Endodermal cell (in vitro differentiated cells): ENCODE data around the gene PIK3CA. TPM values are rescaled to one million over a fixed set of nuclear protein-coding genes. Genes with fewer than 3 reads are reported as not detected.

Source experiments
- DNase-seq: peaks from one replicate; pipeline ENCODE4 v3.0.0-alpha.2; 2017
- H3K27ac ChIP-seq: 2 replicates; pipeline ENCODE4 v1.5.1; 2013; ENCODE audit warnings: mild to moderate bottlenecking, low read depth, low read length, moderate library complexity
- H3K27me3 ChIP-seq: 2 replicates; pipeline ENCODE4 v1.6.1; 2013; ENCODE audit warnings: mild to moderate bottlenecking, low read length, moderate library complexity; ENCODE audit not compliant: insufficient read depth, control insufficient read depth, poor library complexity, severe bottlenecking
- H3K36me3 ChIP-seq: 2 replicates; pipeline ENCODE4 v1.7.0; 2013; ENCODE audit warnings: mild to moderate bottlenecking, low read length, moderate library complexity; ENCODE audit not compliant: control insufficient read depth, insufficient read depth
- H3K4me1 ChIP-seq: one replicate; pipeline ENCODE4 v1.7.0; 2013; ENCODE audit warnings: low read length; ENCODE audit not compliant: control insufficient read depth, insufficient read depth
- H3K4me3 ChIP-seq: 2 replicates; pipeline ENCODE4 v1.5.1; 2013; ENCODE audit warnings: mild to moderate bottlenecking, low read length, moderate library complexity
- H3K9ac ChIP-seq: 2 replicates; pipeline ENCODE4 v1.6.1; 2013; ENCODE audit warnings: mild to moderate bottlenecking, low read length, moderate library complexity; ENCODE audit not compliant: poor library complexity, severe bottlenecking; ENCODE audit errors: extremely low read depth
- H3K9me3 ChIP-seq: 2 replicates; pipeline ENCODE4 v1.6.1; 2013; ENCODE audit warnings: mild to moderate bottlenecking, low read length, moderate library complexity; ENCODE audit not compliant: control insufficient read depth
- H3K27ac Mint-ChIP-seq: 2 replicates; pipeline ENCODE4 v1.8.0; 2020; ENCODE audit warnings: mixed read lengths
- H3K27me3 Mint-ChIP-seq: 2 replicates; pipeline ENCODE4 v1.8.0; 2021; ENCODE audit warnings: mild to moderate bottlenecking, mixed read lengths; ENCODE audit not compliant: insufficient read depth
- H3K36me3 Mint-ChIP-seq: 2 replicates; pipeline ENCODE4 v1.8.0; 2020; ENCODE audit warnings: low read depth, mixed read lengths
- H3K4me1 Mint-ChIP-seq: 2 replicates; pipeline ENCODE4 v1.8.0; 2020; ENCODE audit warnings: mixed read lengths
- H3K4me3 Mint-ChIP-seq: 2 replicates; pipeline ENCODE4 v1.8.0; 2020; ENCODE audit warnings: mild to moderate bottlenecking, moderate library complexity, mixed read lengths
- H3K9me3 Mint-ChIP-seq: 2 replicates; pipeline ENCODE4 v1.8.0; 2020; ENCODE audit warnings: mild to moderate bottlenecking, mixed read lengths
- WGBS, 2 experiments: methylation state at CpG; one replicate each; pipeline versions ENCODE4 v1.1.5 to v1.1.7; 2013; ENCODE audit warnings: missing lambda C conversion rate in 2 of 2, mixed read lengths in 1 of 2; ENCODE audit not compliant: insufficient coverage in 1 of 2, insufficient read length in 1 of 2; 5-methylcytosine and 5-hydroxymethylcytosine counted together
- total RNA-seq, 2 donors: library from RNA; stranded (reverse); fragmentation: NEBNext Ultra II Directional in 1 of 2; extraction: Animal tissue kit (Norgen Biotek cat#: 25700) in 1 of 2; gene quantifications; 2 replicates in 1 of 2; 3 replicates in 1 of 2; pipeline ENCODE4 v1.2.1, GENCODE V29; 2021
- TF ChIP-seq, protein P1 (sequence below): fragments of 200-600 bp; sonication (generic); conservative IDR thresholded peaks from 2 replicates; pipeline ENCODE4 v1.5.0; 2021; ENCODE audit warnings: antibody characterized with exemption, mild to moderate bottlenecking

PIK3CA gene
- total RNA-seq, 2 donors from 2014 or later: 21.1 to 22.2 TPM

DNA sequence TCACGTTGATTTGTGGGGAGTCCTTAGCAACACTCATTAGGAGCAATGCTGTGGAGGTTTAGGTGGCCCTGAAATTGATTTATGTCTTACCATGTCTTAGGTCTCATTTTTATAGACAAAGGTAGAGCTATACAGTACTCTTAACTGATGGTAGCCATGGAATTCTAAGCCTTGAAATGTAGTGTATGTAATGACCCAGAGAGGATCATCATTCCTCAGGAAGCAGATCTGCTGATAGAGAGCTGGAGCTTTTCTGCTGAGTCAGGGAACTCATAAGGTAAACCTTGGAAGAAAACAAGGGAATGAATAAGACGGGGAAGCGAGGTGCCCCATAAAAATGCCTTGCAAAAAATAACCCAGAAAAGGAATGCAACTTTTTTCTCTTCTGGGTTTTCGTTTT, 140.7 kb downstream of the PIK3CA start:
- Histone ChIP-seq H3K9me3 (no peaks in the 10 kb centered on the region), H3K9ac (no peak overlapping the region), H3K4me3 (no peak overlapping the region), H3K36me3 (no peaks in the 10 kb centered on the region), H3K27ac (no peak overlapping the region), H3K4me1 (no peaks in the 10 kb centered on the region), H3K27me3 (no peaks in the 10 kb centered on the region)
- Mint-ChIP-seq H3K4me3 (no peak overlapping the region), H3K27ac (no peak overlapping the region), H3K27me3 (no peaks in the 10 kb centered on the region), H3K9me3 (peaks cover 13% of the 10 kb centered on the region), H3K4me1 (peaks cover 9% of the 10 kb centered on the region), H3K36me3 (peaks cover 4% of the 10 kb centered on the region)
- TF ChIP-seq, protein P1, sequence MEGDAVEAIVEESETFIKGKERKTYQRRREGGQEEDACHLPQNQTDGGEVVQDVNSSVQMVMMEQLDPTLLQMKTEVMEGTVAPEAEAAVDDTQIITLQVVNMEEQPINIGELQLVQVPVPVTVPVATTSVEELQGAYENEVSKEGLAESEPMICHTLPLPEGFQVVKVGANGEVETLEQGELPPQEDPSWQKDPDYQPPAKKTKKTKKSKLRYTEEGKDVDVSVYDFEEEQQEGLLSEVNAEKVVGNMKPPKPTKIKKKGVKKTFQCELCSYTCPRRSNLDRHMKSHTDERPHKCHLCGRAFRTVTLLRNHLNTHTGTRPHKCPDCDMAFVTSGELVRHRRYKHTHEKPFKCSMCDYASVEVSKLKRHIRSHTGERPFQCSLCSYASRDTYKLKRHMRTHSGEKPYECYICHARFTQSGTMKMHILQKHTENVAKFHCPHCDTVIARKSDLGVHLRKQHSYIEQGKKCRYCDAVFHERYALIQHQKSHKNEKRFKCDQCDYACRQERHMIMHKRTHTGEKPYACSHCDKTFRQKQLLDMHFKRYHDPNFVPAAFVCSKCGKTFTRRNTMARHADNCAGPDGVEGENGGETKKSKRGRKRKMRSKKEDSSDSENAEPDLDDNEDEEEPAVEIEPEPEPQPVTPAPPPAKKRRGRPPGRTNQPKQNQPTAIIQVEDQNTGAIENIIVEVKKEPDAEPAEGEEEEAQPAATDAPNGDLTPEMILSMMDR: no peak
- 86 to 95% methylated on average over 4 of the region's 4 CpGs for WGBS, 2 experiments
- no peak for DNase-seq

GRCh38 chr3:179289295-179289694, 141.1 kb downstream of the PIK3CA start:
- H3K27me3 Mint-ChIP-seq: no peaks in the 10 kb centered on the region
- Histone ChIP-seq H3K27ac (no peak overlapping the region), H3K27me3 (no peaks in the 10 kb centered on the region), H3K4me3 (no peak overlapping the region), H3K9me3 (no peaks in the 10 kb centered on the region), H3K36me3 (no peaks in the 10 kb centered on the region), H3K4me1 (no peaks in the 10 kb centered on the region), H3K9ac (no peak overlapping the region)
- peaks cover 9% of the 10 kb centered on the region for H3K4me1 Mint-ChIP-seq
- TF ChIP-seq, protein P1: no peak
- H3K27ac Mint-ChIP-seq: no peak overlapping the region
- no peak overlapping the region for H3K4me3 Mint-ChIP-seq
- peaks cover 13% of the 10 kb centered on the region for H3K9me3 Mint-ChIP-seq
- H3K36me3 Mint-ChIP-seq: peaks cover 4% of the 10 kb centered on the region
- WGBS, 2 experiments: 63 to 77% methylated on average over 2 to 3 of the region's 3 CpGs
- DNase-seq: no peak

Other genes starting within 250 kb of the PIK3CA start
- 1 to 10 TPM; 5.8 to 6.7 TPM for gene ZMAT3, start 76.5 kb upstream of the PIK3CA start, total RNA-seq
- gene KCNMB3, start 102.8 kb downstream of the PIK3CA start, total RNA-seq: 1 to 10 TPM; 2.4 to 2.6 TPM
- 10 to 100 TPM; 41.1 to 42.0 TPM for gene ZNF639, start 174.7 kb downstream of the PIK3CA start, total RNA-seq
- 10 to 100 TPM; 42.9 to 45.1 TPM for gene MFN1, start 199.4 kb downstream of the PIK3CA start, total RNA-seq